ENCODE data around the gene HMG20B.

DNA sequence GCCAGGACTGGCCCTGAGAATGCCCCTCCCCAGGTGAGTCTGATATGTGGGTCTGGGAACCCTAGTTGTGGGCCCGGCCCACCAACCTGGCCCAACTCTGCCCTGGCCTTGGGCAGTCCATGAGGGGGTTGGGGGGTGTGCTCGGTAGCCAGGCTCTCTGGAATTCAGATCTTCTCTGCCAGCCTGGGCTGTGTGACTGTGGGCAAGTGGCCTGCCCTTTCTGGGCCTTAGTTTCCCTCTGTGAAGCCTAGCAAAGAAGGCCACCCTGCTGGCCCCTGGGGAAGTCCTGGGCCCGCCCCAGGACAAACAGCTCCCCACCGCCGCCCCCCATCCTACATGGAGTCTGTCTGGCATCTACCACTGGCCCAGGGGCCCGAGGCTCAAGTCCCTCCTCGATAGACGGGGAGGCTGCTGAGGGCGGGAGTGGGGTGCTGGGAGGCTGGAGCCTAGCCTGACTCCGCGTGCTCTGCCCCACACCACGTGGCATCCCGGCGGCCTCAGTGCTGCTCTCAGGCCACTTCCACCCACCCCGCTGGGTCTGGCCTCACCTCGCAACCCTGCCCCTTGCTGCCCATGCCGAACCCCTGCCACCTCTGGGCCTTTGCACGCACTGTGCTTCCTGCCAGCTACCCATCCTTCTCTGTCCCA lies 42.2 kb downstream of the HMG20B start:
- TF ChIP-seq, protein P1, sequence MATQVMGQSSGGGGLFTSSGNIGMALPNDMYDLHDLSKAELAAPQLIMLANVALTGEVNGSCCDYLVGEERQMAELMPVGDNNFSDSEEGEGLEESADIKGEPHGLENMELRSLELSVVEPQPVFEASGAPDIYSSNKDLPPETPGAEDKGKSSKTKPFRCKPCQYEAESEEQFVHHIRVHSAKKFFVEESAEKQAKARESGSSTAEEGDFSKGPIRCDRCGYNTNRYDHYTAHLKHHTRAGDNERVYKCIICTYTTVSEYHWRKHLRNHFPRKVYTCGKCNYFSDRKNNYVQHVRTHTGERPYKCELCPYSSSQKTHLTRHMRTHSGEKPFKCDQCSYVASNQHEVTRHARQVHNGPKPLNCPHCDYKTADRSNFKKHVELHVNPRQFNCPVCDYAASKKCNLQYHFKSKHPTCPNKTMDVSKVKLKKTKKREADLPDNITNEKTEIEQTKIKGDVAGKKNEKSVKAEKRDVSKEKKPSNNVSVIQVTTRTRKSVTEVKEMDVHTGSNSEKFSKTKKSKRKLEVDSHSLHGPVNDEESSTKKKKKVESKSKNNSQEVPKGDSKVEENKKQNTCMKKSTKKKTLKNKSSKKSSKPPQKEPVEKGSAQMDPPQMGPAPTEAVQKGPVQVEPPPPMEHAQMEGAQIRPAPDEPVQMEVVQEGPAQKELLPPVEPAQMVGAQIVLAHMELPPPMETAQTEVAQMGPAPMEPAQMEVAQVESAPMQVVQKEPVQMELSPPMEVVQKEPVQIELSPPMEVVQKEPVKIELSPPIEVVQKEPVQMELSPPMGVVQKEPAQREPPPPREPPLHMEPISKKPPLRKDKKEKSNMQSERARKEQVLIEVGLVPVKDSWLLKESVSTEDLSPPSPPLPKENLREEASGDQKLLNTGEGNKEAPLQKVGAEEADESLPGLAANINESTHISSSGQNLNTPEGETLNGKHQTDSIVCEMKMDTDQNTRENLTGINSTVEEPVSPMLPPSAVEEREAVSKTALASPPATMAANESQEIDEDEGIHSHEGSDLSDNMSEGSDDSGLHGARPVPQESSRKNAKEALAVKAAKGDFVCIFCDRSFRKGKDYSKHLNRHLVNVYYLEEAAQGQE (IDR thresholded peaks at IDR 0.05; ENCODE audit: insufficient replicate concordance, low read depth), result no peak
- TF ChIP-seq, protein P2, sequence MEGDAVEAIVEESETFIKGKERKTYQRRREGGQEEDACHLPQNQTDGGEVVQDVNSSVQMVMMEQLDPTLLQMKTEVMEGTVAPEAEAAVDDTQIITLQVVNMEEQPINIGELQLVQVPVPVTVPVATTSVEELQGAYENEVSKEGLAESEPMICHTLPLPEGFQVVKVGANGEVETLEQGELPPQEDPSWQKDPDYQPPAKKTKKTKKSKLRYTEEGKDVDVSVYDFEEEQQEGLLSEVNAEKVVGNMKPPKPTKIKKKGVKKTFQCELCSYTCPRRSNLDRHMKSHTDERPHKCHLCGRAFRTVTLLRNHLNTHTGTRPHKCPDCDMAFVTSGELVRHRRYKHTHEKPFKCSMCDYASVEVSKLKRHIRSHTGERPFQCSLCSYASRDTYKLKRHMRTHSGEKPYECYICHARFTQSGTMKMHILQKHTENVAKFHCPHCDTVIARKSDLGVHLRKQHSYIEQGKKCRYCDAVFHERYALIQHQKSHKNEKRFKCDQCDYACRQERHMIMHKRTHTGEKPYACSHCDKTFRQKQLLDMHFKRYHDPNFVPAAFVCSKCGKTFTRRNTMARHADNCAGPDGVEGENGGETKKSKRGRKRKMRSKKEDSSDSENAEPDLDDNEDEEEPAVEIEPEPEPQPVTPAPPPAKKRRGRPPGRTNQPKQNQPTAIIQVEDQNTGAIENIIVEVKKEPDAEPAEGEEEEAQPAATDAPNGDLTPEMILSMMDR (IDR thresholded peaks at IDR 0.05; ENCODE audit: insufficient read depth, low read length), result no peak
- no peak for TF ChIP-seq POLR2AphosphoS5 (IDR thresholded peaks at IDR 0.05; ENCODE audit: low read depth)
- no peak for TF ChIP-seq GABPA (IDR thresholded peaks at IDR 0.05; ENCODE audit: low read depth)

Measured in HL-60 (cell line).